ENCODE results near the gene MYO3B. TPM values are rescaled to one million over a fixed set of nuclear protein-coding genes. Genes with fewer than 3 reads are reported as not detected.
"Not testable (repeated sequence)": the region's sequence is repeated elsewhere in the genome, so short reads cannot be mapped to it uniquely, and the experiment has no call there.

MYO3B gene
- total RNA-seq, 1 experiment from 2014 or later = 0.10 TPM

- DNase-seq (ENCODE audit: low spot score) = no peak
Observed at GRCh38 chr2:170262806-170263205, 84.9 kb downstream of the MYO3B start.

GRCh38 chr2:170263728-170264521 lies 86.0 kb downstream of the MYO3B start:
- DNase-seq (ENCODE audit: low spot score) = not testable (repeated sequence)

- no peak for DNase-seq (ENCODE audit: low spot score)
Observed at GRCh38 chr2:170264522-170264860, 86.5 kb downstream of the MYO3B start.

GRCh38 chr2:170264865-170265264 lies 86.9 kb downstream of the MYO3B start:
- no peak for DNase-seq (ENCODE audit: low spot score)

- no peak for DNase-seq (ENCODE audit: low spot score)
Observed at GRCh38 chr2:170265321-170265720, 87.4 kb downstream of the MYO3B start.

GRCh38 chr2:170266358-170266757 lies 88.4 kb downstream of the MYO3B start:
- DNase-seq (ENCODE audit: low spot score) = no peak

- DNase-seq (ENCODE audit: low spot score) = no peak
Observed at GRCh38 chr2:170267071-170267470, 89.1 kb downstream of the MYO3B start.

- DNase-seq (ENCODE audit: low spot score) = no peak
Observed at GRCh38 chr2:170270278-170270864, 92.4 kb downstream of the MYO3B start.

- DNase-seq (ENCODE audit: low spot score) = no peak
Observed at GRCh38 chr2:170271340-170271739, 93.4 kb downstream of the MYO3B start.

- no peak for DNase-seq (ENCODE audit: low spot score)
Observed at GRCh38 chr2:170276056-170276455, 98.1 kb downstream of the MYO3B start.

GRCh38 chr2:170276925-170277629 lies 99.1 kb downstream of the MYO3B start:
- no peak for DNase-seq (ENCODE audit: low spot score)

GRCh38 chr2:170277951-170278350 lies 100.0 kb downstream of the MYO3B start:
- DNase-seq (ENCODE audit: low spot score) = no peak

GRCh38 chr2:170279615-170280014 lies 101.7 kb downstream of the MYO3B start:
- DNase-seq (ENCODE audit: low spot score) = not testable (repeated sequence)

- DNase-seq (ENCODE audit: low spot score) = no peak
Observed at GRCh38 chr2:170282851-170283250, 104.9 kb downstream of the MYO3B start.

GRCh38 chr2:170284205-170284604 lies 106.3 kb downstream of the MYO3B start:
- no peak for DNase-seq (ENCODE audit: low spot score)

- no peak for DNase-seq (ENCODE audit: low spot score)
Observed at GRCh38 chr2:170288859-170289258, 110.9 kb downstream of the MYO3B start.

GRCh38 chr2:170291474-170291873 lies 113.5 kb downstream of the MYO3B start:
- DNase-seq (ENCODE audit: low spot score) = no peak

- no peak for DNase-seq (ENCODE audit: low spot score)
Observed at GRCh38 chr2:170292415-170292814, 114.5 kb downstream of the MYO3B start.

- no peak for DNase-seq (ENCODE audit: low spot score)
Observed at GRCh38 chr2:170297496-170297895, 119.5 kb downstream of the MYO3B start.

GRCh38 chr2:170298115-170298514 lies 120.2 kb downstream of the MYO3B start:
- DNase-seq (ENCODE audit: low spot score) = no peak

- DNase-seq (ENCODE audit: low spot score) = no peak
Observed at GRCh38 chr2:170298861-170299429, 121.0 kb downstream of the MYO3B start.

- DNase-seq (ENCODE audit: low spot score) = no peak
Observed at GRCh38 chr2:170300993-170301392, 123.0 kb downstream of the MYO3B start.

- no peak for DNase-seq (ENCODE audit: low spot score)
Observed at GRCh38 chr2:170301626-170302025, 123.7 kb downstream of the MYO3B start.

Data from H4 (cell line).